ENCODE measurements around the gene C11orf68.
A peak's percentile ranks its signal among the peaks of the same experiment; 100 is the strongest.

DNA sequence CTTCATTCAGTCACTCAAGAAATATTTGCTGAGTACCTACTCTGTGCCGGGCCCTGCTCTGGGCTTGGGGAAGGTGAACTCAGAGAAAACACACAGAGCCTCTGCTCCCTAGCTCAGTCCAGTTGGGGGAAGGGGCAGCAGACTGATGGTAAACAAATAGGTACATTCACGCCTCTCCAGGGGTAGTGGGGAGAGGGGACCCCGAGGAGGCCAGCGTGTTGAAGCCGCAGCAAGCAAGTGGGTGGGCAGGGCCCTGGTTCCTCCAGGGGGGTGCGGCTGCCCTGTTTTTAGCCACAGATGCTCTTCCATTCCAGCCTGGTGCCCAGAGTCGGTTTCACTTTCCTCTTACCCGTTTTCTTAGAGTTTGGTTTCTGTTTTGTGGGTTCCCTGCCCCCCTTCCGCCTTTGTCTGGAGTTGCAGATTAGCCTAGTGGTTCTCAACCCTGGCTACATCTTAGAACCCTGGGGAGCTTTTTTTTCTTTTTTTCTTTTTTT, 9.1 kb upstream of the C11orf68 start:
- peak; percentile 48 for TF ChIP-seq POLR2A (IDR thresholded peaks at IDR 0.05; ENCODE audit: low read length)
- TF ChIP-seq GATA1 (IDR thresholded peaks at IDR 0.05; ENCODE audit: low read depth, low read length): no peak

All from erythroblast (primary cell).